ENCODE results near the gene GALNT16. TPM values are rescaled to one million over a fixed set of nuclear protein-coding genes. Genes with fewer than 3 reads are reported as not detected.

Gene GALNT16
- polyA plus RNA-seq, 1 experiment, result 1.3 TPM

DNA sequence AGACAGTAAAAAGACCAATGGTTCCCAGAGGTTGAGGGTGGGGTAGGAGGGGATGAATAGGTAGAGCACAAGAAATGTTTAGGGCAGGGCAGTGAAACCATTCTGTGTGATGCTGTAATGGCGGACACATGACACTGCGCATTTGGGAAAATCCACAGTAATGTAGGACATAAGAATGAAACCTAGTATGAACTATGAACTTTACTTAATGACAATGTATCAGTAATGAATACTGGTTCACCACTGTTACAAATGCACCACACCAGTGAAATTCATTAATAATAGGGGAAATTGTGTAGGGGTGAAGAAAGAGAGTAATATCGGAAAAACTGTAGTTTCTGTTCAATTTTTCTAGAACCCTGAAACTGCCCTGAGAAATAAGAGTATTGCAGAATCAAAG is 132.5 kb downstream of the GALNT16 start:
- ChIA-PET POLR2A (interaction anchor here (0.7 kb wide), 1 partner anchor 51 kb away, joined by 4 read pairs; no protein-coding TSS in a partner anchor), CTCF (interaction anchor here (2.1 kb wide), 1 partner anchor 150 kb away, joined by 8 read pairs; no protein-coding TSS in a partner anchor)
- H3K27ac ChIP-seq (ENCODE audit: low read depth, low read length), result no peak overlapping the region
- no peaks in the 10 kb centered on the region for H3K27me3 ChIP-seq (ENCODE audit: control insufficient read depth, insufficient read depth, low read length)
- H3K4me3 ChIP-seq (ENCODE audit: low read depth, low read length), result no peak overlapping the region
- H3K9me3 ChIP-seq (ENCODE audit: control insufficient read depth, insufficient read depth, low read length), result no peaks in the 10 kb centered on the region
- no peak for DNase-seq (ENCODE audit: low read depth, low spot score)
- TF ChIP-seq, protein P1, sequence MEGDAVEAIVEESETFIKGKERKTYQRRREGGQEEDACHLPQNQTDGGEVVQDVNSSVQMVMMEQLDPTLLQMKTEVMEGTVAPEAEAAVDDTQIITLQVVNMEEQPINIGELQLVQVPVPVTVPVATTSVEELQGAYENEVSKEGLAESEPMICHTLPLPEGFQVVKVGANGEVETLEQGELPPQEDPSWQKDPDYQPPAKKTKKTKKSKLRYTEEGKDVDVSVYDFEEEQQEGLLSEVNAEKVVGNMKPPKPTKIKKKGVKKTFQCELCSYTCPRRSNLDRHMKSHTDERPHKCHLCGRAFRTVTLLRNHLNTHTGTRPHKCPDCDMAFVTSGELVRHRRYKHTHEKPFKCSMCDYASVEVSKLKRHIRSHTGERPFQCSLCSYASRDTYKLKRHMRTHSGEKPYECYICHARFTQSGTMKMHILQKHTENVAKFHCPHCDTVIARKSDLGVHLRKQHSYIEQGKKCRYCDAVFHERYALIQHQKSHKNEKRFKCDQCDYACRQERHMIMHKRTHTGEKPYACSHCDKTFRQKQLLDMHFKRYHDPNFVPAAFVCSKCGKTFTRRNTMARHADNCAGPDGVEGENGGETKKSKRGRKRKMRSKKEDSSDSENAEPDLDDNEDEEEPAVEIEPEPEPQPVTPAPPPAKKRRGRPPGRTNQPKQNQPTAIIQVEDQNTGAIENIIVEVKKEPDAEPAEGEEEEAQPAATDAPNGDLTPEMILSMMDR (IDR thresholded peaks at IDR 0.05; ENCODE audit: low read depth, low read length), result no peak

DNA sequence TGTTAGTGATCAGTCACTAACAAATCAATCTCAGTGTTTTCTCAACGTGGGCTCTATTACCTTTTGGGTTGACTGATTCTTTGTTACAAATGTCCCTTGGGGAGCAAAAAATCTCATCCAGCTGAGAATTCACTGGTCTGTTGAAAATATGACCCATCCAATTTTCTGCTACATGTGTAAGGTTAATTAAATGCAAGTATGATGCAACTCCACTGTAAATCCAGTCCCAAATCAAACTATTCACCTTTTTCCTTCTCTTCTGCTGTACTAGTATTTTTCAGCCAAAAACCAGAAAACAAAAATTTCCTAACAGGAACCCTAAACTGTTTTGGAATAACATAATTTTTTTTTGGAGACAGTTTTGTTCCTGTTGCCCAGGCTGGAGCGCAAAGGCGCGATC is 136.0 kb downstream of the GALNT16 start:
- POLR2A ChIA-PET, result no interaction called here
- CTCF ChIA-PET, result interaction anchor here (0.9 kb wide), 1 partner anchor 153 kb away, joined by 4 read pairs; no protein-coding TSS in a partner anchor
- DNase-seq (ENCODE audit: low read depth, low spot score), result no peak

DNA sequence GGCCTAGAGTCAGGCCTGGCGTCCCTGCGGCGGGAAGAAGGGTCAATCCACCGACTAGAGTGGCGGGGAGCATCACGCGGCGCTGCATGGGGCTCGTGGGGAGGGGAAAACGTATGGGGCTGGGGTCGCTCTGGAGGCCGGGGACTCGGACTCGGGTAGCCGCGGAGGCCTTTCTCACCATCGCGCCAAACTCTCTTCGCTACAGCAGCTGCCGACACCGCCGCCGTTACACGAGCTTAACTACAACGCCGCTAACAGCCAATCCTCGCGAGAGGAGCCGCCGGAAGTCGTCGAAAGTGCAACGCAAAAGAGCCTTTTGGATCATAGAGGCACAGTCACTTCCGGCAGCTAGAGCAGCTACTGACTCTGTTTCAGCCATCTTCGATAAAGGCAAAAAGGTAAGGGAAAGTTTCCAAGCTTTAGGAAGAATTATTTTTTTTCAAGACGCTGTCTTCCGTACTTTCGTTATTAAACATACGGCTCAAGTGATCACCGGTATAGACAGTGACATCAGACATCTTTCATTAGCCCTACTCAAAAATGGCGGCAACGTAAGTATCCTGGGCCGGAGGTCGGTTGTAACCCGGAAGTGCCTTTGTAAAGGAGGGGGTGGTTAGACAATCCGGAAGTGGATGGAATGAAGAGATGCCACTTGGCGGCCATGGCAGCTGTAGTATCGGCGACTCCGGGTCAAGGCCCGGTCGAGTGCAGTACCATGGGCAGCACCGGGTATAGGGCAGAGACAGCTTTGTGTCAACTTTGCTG is 138.3 kb downstream of the GALNT16 start, which contains the start of the genes ERH and SLC39A9:
ERH (minus strand) TSS at position 247 of the 765 bp plus-strand sequence; CDS start at position 181, 66 bp downstream.
SLC39A9 (plus strand) TSS at position 640 of the 765 bp plus-strand sequence. CDS start 678 bp downstream, outside the sequence.
- peak; percentile 90 for DNase-seq (ENCODE audit: low read depth, low spot score)
- Histone ChIP-seq H3K4me3 (ENCODE audit: low read depth, low read length) (peak within 1 kb of the TSS; percentile 94), H3K27me3 (ENCODE audit: control insufficient read depth, insufficient read depth, low read length) (no peaks in the 10 kb centered on the region), H3K27ac (ENCODE audit: low read depth, low read length) (peak within 1 kb of the TSS; percentile 85), H3K9me3 (ENCODE audit: control insufficient read depth, insufficient read depth, low read length) (peaks cover 3% of the 10 kb centered on the region)
- TF ChIP-seq, protein P1 (IDR thresholded peaks at IDR 0.05; ENCODE audit: low read depth, low read length), result no peak
- CTCF ChIA-PET, result interaction anchor here (0.6 to 2.1 kb wide), 5 partner anchors 35 to 1607 kb away, joined by 3 to 12 read pairs (median 5); no protein-coding TSS in a partner anchor
- POLR2A ChIA-PET, result interaction anchor here (0.5 to 1.1 kb wide), 12 partner anchors 13 to 255 kb away, joined by 3 to 9 read pairs (median 4); partner anchors contain the start of gene EXD2

More for the DNA sequence above, 136.0 kb downstream of the GALNT16 start:
- H3K4me3 ChIP-seq (ENCODE audit: low read depth, low read length), result no peak overlapping the region
- H3K27ac ChIP-seq (ENCODE audit: low read depth, low read length), result no peak overlapping the region
- no peaks in the 10 kb centered on the region for H3K27me3 ChIP-seq (ENCODE audit: control insufficient read depth, insufficient read depth, low read length)
- TF ChIP-seq, protein P1 (IDR thresholded peaks at IDR 0.05; ENCODE audit: low read depth, low read length), result no peak
- peaks cover 3% of the 10 kb centered on the region for H3K9me3 ChIP-seq (ENCODE audit: control insufficient read depth, insufficient read depth, low read length)

DNA sequence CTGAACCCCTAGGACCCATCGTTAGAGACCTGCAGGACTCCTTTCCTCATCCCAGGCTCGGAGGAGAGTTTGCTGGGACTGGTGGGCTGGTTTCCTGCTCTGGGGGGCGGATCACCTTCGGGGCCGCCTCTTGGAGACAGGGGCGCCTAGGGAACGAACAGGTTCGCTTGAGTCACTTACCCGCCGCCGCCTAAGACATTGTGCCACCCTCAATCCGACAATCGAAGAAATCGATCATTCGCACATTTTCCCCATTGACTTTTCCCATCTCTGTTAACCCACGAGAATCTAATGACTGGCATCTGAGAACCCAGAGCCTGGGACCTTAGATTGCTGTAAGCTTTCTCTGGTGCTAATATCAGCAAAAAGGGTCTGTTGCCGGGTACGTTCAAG is 138.9 kb downstream of the GALNT16 start:
- TF ChIP-seq, protein P1 (IDR thresholded peaks at IDR 0.05; ENCODE audit: low read depth, low read length), result 0 out of 2 replicates have a peak, but pooled peaks have one; percentile 10
- H3K27ac ChIP-seq (ENCODE audit: low read depth, low read length), result peak overlapping the region; percentile 85
- H3K4me3 ChIP-seq (ENCODE audit: low read depth, low read length), result peak overlapping the region; percentile 94
- H3K9me3 ChIP-seq (ENCODE audit: control insufficient read depth, insufficient read depth, low read length), result peaks cover 3% of the 10 kb centered on the region
- ChIA-PET CTCF (interaction anchor here (0.6 to 2.1 kb wide), 3 partner anchors 61 to 1606 kb away, joined by 4 to 12 read pairs (median 5); no protein-coding TSS in a partner anchor), POLR2A (interaction anchor here (0.6 to 1.1 kb wide), 6 partner anchors 14 to 246 kb away, joined by 3 to 5 read pairs (median 4); no protein-coding TSS in a partner anchor)
- DNase-seq (ENCODE audit: low read depth, low spot score), result no peak
- no peaks in the 10 kb centered on the region for H3K27me3 ChIP-seq (ENCODE audit: control insufficient read depth, insufficient read depth, low read length)

Data from AG04450 (cell line).